Measurements from ENCODE around the gene YRDC.
"Not testable (repeated sequence)": the region's sequence is repeated elsewhere in the genome, so short reads cannot be mapped to it uniquely, and the experiment has no call there.

GRCh38 chr1:37771440-37771839, 36.6 kb downstream of the YRDC start:
- not testable (repeated sequence) for TF ChIP-seq CTCF, POLR2A (IDR thresholded peaks at IDR 0.05)
